ENCODE results near the gene ETV7.

The ETV7 gene

DNA sequence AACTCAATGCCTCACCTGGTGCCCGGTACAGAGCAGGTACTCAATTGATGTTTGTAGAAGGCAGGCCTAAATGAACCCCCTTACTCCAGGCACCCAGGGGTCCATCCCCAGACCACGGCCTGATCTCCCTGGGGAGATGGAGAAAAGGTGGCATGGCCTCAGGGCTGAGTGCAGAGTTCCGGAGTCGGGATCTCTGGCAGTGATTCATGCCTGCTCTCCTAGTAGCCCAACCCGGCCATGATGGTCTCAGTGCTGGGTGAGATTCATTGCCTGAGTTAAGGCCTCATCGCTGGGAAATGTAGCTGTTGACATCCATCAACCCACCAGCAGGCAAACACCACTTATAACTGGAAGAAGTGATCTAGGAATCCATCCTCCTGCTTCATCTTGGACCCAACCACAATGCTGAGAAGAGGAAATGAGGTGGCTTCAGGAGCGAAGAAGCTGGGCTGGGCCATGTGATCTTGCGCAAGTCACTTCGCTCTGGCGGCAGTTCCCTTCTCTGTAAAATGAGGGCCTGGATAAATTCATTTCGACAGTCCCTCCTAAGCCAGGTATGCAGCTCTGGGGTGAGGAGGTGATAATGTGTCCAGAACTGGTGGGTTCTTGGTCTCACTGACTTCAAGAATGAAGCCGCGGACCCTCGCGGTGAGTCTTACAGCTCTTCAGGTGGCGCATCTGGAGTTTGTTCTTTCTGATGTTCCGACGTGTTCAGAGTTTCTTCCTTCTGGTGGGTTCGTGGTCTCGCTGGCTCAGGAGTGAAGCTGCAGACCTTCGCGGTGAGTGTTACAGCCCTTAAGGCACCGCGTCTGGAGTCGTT, 24.7 kb downstream of the ETV7 start:
- Histone ChIP-seq H3K36me3 (ENCODE audit: control insufficient read depth in 1 of 2, insufficient read depth in 2 of 2, low read length in 2 of 2) (no peaks in the 10 kb centered on the region), H3K4me1 (ENCODE audit: control insufficient read depth in 1 of 2, insufficient read depth in 2 of 2, low read length in 2 of 2) (peaks cover 0 to 7% of the 10 kb centered on the region in 2 donors), H3K4me3 (ENCODE audit: low read depth in 1 of 2, low read length in 2 of 2) (no peak overlapping the region), H3K27ac (ENCODE audit: low read length) (no peak overlapping the region), H3K9me3 (ENCODE audit: control insufficient read depth in 1 of 2, low read length in 2 of 2) (no peaks in the 10 kb centered on the region), H3K27me3 (ENCODE audit: low read depth, low read length) (no peaks in the 10 kb centered on the region)

DNA sequence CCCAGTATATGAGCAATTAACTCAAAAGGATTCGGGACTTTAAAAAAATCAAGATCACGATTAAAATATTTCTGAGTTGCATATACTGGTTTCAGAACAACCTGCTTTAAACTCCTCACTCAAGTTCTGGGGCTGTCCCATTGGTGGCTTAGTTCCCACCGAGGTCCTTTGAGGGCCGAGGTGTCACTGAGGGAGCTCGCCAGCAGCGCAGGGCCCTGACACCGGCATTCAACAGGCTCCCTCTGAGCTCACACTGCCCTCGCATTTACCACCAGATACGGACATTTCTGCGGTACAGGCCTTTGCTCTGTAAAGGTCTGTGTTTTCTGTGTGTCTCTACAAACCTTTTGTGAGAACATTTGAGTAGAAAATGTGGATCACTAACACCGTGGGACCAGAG, 26.4 kb downstream of the ETV7 start:
- Histone ChIP-seq H3K27me3 (ENCODE audit: low read depth, low read length) (no peaks in the 10 kb centered on the region), H3K4me3 (ENCODE audit: low read depth in 1 of 2, low read length in 2 of 2) (no peak overlapping the region), H3K4me1 (ENCODE audit: control insufficient read depth in 1 of 2, insufficient read depth in 2 of 2, low read length in 2 of 2) (peaks cover 0 to 7% of the 10 kb centered on the region in 2 donors), H3K36me3 (ENCODE audit: control insufficient read depth in 1 of 2, insufficient read depth in 2 of 2, low read length in 2 of 2) (no peaks in the 10 kb centered on the region), H3K27ac (ENCODE audit: low read length) (no peak overlapping the region), H3K9me3 (ENCODE audit: control insufficient read depth in 1 of 2, low read length in 2 of 2) (no peaks in the 10 kb centered on the region)

DNA sequence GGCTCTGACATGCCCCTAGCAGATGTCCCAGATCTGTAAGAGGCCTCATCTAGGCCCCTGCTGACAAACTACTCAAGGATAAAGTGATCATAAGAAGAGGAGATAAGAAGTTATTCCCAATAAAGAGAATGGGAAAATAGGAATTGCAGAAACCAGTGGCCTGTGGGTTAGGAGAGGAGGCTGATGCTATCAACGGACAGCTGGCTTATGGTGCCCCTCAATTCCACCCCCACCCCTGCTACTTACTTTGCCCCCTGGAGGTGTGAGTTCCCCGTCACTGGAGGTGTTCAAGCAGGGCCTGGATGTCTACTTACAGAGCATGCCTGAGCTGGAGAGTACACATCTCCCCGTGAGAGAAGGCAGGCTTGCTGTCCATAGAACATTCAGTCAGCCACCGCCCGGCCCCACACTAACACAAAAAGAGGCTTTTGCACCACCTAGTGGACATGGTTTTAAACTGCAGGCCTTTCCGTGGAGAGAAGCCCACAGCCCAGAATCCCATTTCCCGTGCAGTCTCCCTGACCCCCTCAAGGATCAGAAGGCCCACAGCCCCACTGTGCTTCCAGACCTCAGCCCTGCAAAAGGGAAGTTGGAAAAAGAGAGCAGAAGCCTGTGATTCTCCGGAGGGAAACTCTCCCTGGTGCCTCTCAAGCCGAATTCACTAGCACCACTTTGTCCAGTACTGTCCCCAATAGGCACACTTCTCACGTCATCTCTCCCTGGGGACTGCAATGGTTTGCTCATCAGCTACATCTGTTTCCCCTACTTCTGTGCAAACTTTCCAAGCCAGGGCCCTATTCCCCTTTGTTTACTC, 27.0 kb downstream of the ETV7 start:
- Histone ChIP-seq H3K4me1 (ENCODE audit: control insufficient read depth in 1 of 2, insufficient read depth in 2 of 2, low read length in 2 of 2) (peaks cover 0 to 7% of the 10 kb centered on the region in 2 donors), H3K36me3 (ENCODE audit: control insufficient read depth in 1 of 2, insufficient read depth in 2 of 2, low read length in 2 of 2) (no peaks in the 10 kb centered on the region), H3K27me3 (ENCODE audit: low read depth, low read length) (no peaks in the 10 kb centered on the region), H3K27ac (ENCODE audit: low read length) (no peak overlapping the region), H3K9me3 (ENCODE audit: control insufficient read depth in 1 of 2, low read length in 2 of 2) (no peaks in the 10 kb centered on the region), H3K4me3 (ENCODE audit: low read depth in 1 of 2, low read length in 2 of 2) (no peak overlapping the region)

DNA sequence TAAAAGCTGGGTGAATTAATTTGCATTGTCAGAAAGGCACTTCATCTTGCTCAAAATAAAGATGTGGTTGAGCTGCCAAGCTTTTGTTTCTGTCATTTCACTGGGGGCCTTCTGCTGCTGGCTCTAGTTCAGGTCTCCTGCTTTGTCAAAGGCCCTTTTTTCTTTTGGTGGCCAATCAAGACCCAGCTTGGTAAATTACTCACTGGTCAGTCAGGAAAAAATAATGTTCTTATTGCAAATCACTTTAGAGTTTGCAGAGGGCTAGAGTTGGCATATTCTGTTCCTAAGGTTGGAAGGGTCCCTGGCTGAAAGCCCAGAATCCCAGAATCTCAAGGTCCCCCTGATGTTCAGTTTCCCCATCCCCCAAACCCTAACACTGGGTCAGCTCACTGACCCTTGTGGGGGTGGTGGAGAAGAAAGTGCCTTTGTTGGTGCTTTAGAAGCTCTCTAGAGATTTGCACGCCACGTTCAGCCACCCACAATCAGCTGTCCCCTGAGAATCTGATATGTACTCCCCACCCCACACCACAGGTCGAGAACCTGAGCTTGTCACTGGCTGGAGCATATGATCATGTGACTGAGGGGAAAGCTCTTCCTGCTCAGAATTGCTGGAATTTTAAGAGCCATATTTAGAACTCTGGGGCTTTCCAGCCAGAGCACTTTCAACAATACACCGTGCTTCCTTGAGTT, 29.1 kb downstream of the ETV7 start:
- H3K27me3 ChIP-seq (ENCODE audit: low read depth, low read length), result no peaks in the 10 kb centered on the region
- H3K27ac ChIP-seq (ENCODE audit: low read length), result no peak overlapping the region
- H3K36me3 ChIP-seq (ENCODE audit: control insufficient read depth in 1 of 2, insufficient read depth in 2 of 2, low read length in 2 of 2), result no peaks in the 10 kb centered on the region
- no peaks in the 10 kb centered on the region for H3K9me3 ChIP-seq (ENCODE audit: control insufficient read depth in 1 of 2, low read length in 2 of 2)
- H3K4me1 ChIP-seq (ENCODE audit: control insufficient read depth in 1 of 2, insufficient read depth in 2 of 2, low read length in 2 of 2), result peaks cover 0 to 7% of the 10 kb centered on the region in 2 donors
- no peak overlapping the region for H3K4me3 ChIP-seq (ENCODE audit: low read depth in 1 of 2, low read length in 2 of 2)

DNA sequence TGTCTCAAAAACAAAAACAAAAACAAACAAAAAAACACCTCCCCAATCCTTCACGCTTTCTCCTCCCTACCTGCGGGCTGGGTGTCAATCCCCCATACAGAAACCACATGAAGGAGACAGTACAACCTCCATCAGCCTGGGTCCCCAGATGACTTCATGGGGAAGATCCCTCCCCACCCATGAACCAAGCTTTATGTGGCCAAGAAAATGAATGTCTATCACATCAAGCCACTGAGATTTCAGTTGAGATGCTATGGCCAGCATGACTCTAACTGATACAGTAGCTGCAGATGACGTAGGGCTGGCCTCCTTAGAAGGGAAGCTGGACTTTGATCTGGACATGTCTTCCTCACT, 29.6 kb downstream of the ETV7 start:
- H3K4me1 ChIP-seq (ENCODE audit: control insufficient read depth in 1 of 2, insufficient read depth in 2 of 2, low read length in 2 of 2), result peaks cover 0 to 7% of the 10 kb centered on the region in 2 donors
- no peaks in the 10 kb centered on the region for H3K27me3 ChIP-seq (ENCODE audit: low read depth, low read length)
- H3K4me3 ChIP-seq (ENCODE audit: low read depth in 1 of 2, low read length in 2 of 2), result no peak overlapping the region
- H3K27ac ChIP-seq (ENCODE audit: low read length), result no peak overlapping the region
- no peaks in the 10 kb centered on the region for H3K36me3 ChIP-seq (ENCODE audit: control insufficient read depth in 1 of 2, insufficient read depth in 2 of 2, low read length in 2 of 2)
- H3K9me3 ChIP-seq (ENCODE audit: control insufficient read depth in 1 of 2, low read length in 2 of 2), result no peaks in the 10 kb centered on the region

DNA sequence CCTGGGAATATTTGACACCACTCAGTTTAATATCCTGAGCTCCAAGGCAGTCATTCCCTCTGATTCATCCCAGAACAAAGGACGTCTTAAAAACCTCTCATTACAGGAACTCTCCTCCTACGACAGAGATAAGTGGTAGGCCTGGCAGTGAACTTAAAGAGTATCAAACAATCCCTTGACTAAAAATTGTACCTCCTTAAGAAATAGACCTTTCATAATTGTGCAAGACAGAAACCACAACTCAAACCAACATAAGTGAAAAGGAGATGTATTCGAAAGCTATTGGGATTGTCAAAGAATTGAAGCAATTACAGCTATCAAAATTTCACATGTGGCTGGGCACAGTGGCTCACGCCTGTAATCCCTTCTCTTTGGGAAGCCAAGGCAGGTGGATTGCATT, 31.6 kb downstream of the ETV7 start:
- Histone ChIP-seq H3K27ac (ENCODE audit: low read length) (no peak overlapping the region), H3K27me3 (ENCODE audit: low read depth, low read length) (no peaks in the 10 kb centered on the region), H3K36me3 (ENCODE audit: control insufficient read depth in 1 of 2, insufficient read depth in 2 of 2, low read length in 2 of 2) (no peaks in the 10 kb centered on the region), H3K4me3 (ENCODE audit: low read depth in 1 of 2, low read length in 2 of 2) (no peak overlapping the region), H3K9me3 (ENCODE audit: control insufficient read depth in 1 of 2, low read length in 2 of 2) (no peaks in the 10 kb centered on the region), H3K4me1 (ENCODE audit: control insufficient read depth in 1 of 2, insufficient read depth in 2 of 2, low read length in 2 of 2) (peaks cover 1 to 7% of the 10 kb centered on the region in 2 donors)

DNA sequence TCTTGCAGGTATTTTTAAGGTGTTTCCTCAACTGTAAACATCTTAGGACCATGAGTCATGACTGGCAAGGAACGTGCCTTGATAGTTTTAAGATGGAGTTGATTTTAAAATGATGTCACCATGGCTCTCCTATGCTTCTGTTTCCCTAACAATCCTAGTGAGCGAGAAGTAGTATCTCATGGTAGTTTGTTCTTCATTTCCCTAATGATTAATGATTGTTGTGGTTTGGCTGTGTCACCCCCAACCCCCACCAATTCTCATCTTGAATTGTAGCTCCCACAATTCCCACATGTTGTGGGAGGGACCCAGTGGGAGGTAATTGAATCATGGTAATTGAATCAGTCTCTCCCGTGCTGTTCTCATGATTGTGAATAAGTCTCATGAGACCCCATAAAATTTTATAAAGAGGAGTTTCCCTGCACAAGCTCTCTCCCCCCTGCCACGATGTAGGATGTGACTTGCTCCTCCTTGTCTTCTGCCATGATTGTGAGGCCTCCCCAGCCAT, 34.0 kb downstream of the ETV7 start:
- H3K4me1 ChIP-seq (ENCODE audit: control insufficient read depth in 1 of 2, insufficient read depth in 2 of 2, low read length in 2 of 2), result peaks cover 0 to 7% of the 10 kb centered on the region in 2 donors
- no peaks in the 10 kb centered on the region for H3K36me3 ChIP-seq (ENCODE audit: control insufficient read depth in 1 of 2, insufficient read depth in 2 of 2, low read length in 2 of 2)
- no peak overlapping the region for H3K27ac ChIP-seq (ENCODE audit: low read length)
- H3K27me3 ChIP-seq (ENCODE audit: low read depth, low read length), result no peaks in the 10 kb centered on the region
- no peaks in the 10 kb centered on the region for H3K9me3 ChIP-seq (ENCODE audit: control insufficient read depth in 1 of 2, low read length in 2 of 2)
- H3K4me3 ChIP-seq (ENCODE audit: low read depth in 1 of 2, low read length in 2 of 2), result no peak overlapping the region

DNA sequence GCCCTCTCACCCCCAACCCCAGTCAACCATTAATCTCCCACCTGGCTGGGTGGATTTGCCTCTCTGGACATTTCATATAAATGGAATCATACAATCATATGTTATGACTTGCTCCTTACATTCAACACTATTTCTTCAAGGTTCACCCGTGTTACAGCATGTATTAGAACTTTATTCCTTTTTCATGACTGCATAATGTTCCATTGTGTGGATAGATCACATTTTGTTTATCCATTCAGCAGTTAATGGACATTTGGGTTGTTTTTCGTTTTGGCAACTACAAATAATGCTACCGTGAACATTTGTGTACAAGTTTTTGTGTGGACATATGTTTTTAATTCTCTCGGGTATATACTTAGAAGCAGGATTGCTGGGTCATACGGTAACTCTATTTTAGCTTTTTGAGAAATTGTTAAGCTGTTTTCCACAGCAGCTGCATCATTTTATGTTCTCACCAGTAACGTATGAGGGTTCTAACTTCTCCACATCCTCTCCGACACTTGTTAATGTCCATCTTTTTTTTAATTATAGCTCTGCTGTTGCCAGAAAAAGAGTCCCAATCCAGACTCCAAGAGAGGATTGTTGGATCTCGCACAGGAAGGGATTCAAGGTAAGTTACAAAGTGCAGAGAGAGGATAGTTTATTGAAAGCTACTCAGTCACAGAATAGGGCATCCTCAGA, 34.9 kb downstream of the ETV7 start:
- no peak overlapping the region for H3K4me3 ChIP-seq (ENCODE audit: low read depth in 1 of 2, low read length in 2 of 2)
- no peak overlapping the region for H3K27ac ChIP-seq (ENCODE audit: low read length)
- H3K27me3 ChIP-seq (ENCODE audit: low read depth, low read length), result no peaks in the 10 kb centered on the region
- peaks cover 0 to 7% of the 10 kb centered on the region in 2 donors for H3K4me1 ChIP-seq (ENCODE audit: control insufficient read depth in 1 of 2, insufficient read depth in 2 of 2, low read length in 2 of 2)
- no peaks in the 10 kb centered on the region for H3K9me3 ChIP-seq (ENCODE audit: control insufficient read depth in 1 of 2, low read length in 2 of 2)
- H3K36me3 ChIP-seq (ENCODE audit: control insufficient read depth in 1 of 2, insufficient read depth in 2 of 2, low read length in 2 of 2), result no peaks in the 10 kb centered on the region

DNA sequence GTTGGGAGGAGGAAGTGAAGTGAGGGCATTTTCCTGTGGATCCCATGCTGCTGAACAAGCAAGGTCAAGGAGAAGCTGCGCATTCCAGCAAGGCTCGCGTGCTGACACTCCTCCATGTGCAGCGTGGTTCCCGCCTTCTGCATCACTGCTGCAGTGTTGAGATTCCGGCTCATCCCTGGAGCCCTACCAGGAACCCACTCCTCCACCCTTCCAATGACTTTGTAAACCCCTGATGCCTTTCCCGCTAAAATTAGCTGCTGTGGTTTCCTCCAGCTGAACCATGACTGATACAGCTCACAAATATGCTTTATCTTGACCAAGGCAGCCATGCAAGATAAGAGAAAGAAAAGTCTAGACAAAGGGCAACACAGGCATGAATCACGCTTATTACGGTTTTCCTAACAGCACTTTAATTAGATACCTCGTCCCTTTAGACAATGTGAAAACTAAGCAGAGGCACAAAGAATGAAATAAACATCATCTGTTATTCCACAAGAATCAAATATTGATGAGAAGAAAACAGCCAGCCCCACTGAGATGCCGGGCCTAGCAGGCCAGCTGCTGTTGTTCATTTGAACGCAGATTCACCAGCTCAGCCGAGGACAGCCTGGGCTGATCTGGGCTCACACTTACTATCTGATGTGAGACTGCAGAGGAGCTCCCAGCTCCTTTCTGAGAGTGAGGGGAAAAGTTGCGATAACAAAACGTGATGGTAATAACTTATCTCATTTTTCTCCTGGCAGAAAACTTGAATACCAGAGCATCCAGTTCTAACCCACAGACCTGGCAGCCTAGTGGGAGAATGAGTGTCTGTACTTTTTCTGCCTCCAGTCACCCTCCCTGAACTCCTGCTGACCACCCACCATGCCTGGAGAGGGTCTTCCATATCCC, 36.5 kb downstream of the ETV7 start:
- Histone ChIP-seq H3K27ac (ENCODE audit: low read length) (no peak overlapping the region), H3K27me3 (ENCODE audit: low read depth, low read length) (no peaks in the 10 kb centered on the region), H3K36me3 (ENCODE audit: control insufficient read depth in 1 of 2, insufficient read depth in 2 of 2, low read length in 2 of 2) (no peaks in the 10 kb centered on the region), H3K9me3 (ENCODE audit: control insufficient read depth in 1 of 2, low read length in 2 of 2) (no peaks in the 10 kb centered on the region), H3K4me3 (ENCODE audit: low read depth in 1 of 2, low read length in 2 of 2) (no peak overlapping the region), H3K4me1 (ENCODE audit: control insufficient read depth in 1 of 2, insufficient read depth in 2 of 2, low read length in 2 of 2) (peaks cover 0 to 7% of the 10 kb centered on the region in 2 donors)

DNA sequence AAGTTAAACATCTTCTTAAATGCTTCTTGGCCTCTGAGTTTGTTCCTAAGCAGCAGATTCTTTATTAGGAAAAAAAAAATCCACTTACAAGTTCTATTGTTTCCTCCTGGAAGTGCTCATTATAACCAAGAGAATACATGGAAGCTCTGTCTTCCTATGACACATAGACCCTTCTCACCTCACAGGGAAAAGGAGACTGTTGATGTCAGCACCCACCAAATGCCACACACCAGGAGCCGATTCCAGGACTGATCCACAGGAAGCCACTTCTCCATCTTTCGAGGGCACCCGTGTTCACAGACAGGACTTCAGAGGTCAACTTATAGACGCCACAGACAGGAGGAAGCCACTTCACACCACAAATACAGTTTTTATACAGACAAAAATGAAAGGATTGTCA, 37.4 kb downstream of the ETV7 start:
- Histone ChIP-seq H3K4me1 (ENCODE audit: control insufficient read depth in 1 of 2, insufficient read depth in 2 of 2, low read length in 2 of 2) (peaks cover 0 to 7% of the 10 kb centered on the region in 2 donors), H3K36me3 (ENCODE audit: control insufficient read depth in 1 of 2, insufficient read depth in 2 of 2, low read length in 2 of 2) (no peaks in the 10 kb centered on the region), H3K27me3 (ENCODE audit: low read depth, low read length) (no peaks in the 10 kb centered on the region), H3K27ac (ENCODE audit: low read length) (no peak overlapping the region), H3K4me3 (ENCODE audit: low read depth in 1 of 2, low read length in 2 of 2) (no peak overlapping the region), H3K9me3 (ENCODE audit: control insufficient read depth in 1 of 2, low read length in 2 of 2) (no peaks in the 10 kb centered on the region)

Measured in muscle layer of duodenum (tissue), 2 donors.